H9 (cell line): ENCODE measurements around the gene ZMAT2. TPM values are rescaled to one million over a fixed set of nuclear protein-coding genes. Genes with fewer than 3 reads are reported as not detected.

Experiments
- DNase-seq: peaks from one replicate; pipeline ENCODE4 v3.0.0-alpha.2; 2017
- H2AFZ ChIP-seq: one replicate; pipeline ENCODE4 v1.6.1; 2013; ENCODE audit warnings: mild to moderate bottlenecking, low read length, control low read depth, moderate library complexity
- H2AK5ac ChIP-seq: 2 replicates; pipeline ENCODE4 v1.6.1; 2013; ENCODE audit warnings: low read length, control low read depth, mixed read lengths; ENCODE audit not compliant: insufficient read length
- H2BK120ac ChIP-seq: one replicate; pipeline ENCODE4 v1.6.1; 2013; ENCODE audit warnings: low read depth, mild to moderate bottlenecking, low read length, control low read depth, inconsistent platforms; ENCODE audit not compliant: poor library complexity, severe bottlenecking
- H2BK12ac ChIP-seq: 2 replicates; pipeline ENCODE4 v1.6.1; 2013; ENCODE audit warnings: low read length, control low read depth, mixed read lengths, low read depth; ENCODE audit not compliant: insufficient read length
- H2BK15ac ChIP-seq: 2 replicates; pipeline ENCODE4 v1.6.1; 2013; ENCODE audit warnings: low read depth, low read length, control low read depth
- H2BK20ac ChIP-seq: one replicate; pipeline ENCODE4 v1.6.1; 2013; ENCODE audit warnings: low read depth, mild to moderate bottlenecking, low read length, control low read depth, inconsistent platforms; ENCODE audit not compliant: poor library complexity, severe bottlenecking
- H2BK5ac ChIP-seq: 2 replicates; pipeline ENCODE4 v1.6.1; 2013; ENCODE audit warnings: low read length, control low read depth, mixed read lengths; ENCODE audit not compliant: insufficient read length
- H3K14ac ChIP-seq: 2 replicates; pipeline ENCODE4 v1.6.1; 2013; ENCODE audit warnings: low read length, control low read depth; ENCODE audit not compliant: insufficient read depth
- H3K18ac ChIP-seq: 2 replicates; pipeline ENCODE4 v1.6.1; 2013; ENCODE audit warnings: low read depth, mild to moderate bottlenecking, mixed read lengths, low read length, control low read depth; ENCODE audit not compliant: insufficient read length
- H3K23ac ChIP-seq: 2 replicates; pipeline ENCODE4 v1.6.1; 2013; ENCODE audit warnings: low read length, control low read depth, mixed read lengths, low read depth; ENCODE audit not compliant: insufficient read length
- H3K23me2 ChIP-seq: 2 replicates; pipeline ENCODE4 v1.6.1; 2013; ENCODE audit warnings: low read depth, mild to moderate bottlenecking, mixed read lengths, low read length, control low read depth; ENCODE audit not compliant: insufficient read length, poor library complexity, severe bottlenecking
- H3K27ac ChIP-seq: 2 replicates; pipeline ENCODE4 v1.5.1; 2013; ENCODE audit warnings: low read length, control low read depth, mixed read lengths, low read depth; ENCODE audit not compliant: insufficient read length
- H3K27me3 ChIP-seq: 2 replicates; pipeline ENCODE4 v1.6.1; 2013; ENCODE audit warnings: low read length, control low read depth, inconsistent platforms; ENCODE audit not compliant: insufficient read depth
- H3K4ac ChIP-seq: 2 replicates; pipeline ENCODE4 v1.6.1; 2013; ENCODE audit warnings: low read depth, mild to moderate bottlenecking, control low read depth, inconsistent platforms, low read length, moderate library complexity
- H3K4me1 ChIP-seq: 2 replicates; pipeline ENCODE4 v1.6.1; 2013; ENCODE audit warnings: low read length, control low read depth, inconsistent platforms; ENCODE audit not compliant: insufficient read depth
- H3K4me2 ChIP-seq: 2 replicates; pipeline ENCODE4 v1.6.1; 2013; ENCODE audit warnings: low read length, control low read depth, mixed read lengths; ENCODE audit not compliant: insufficient read length, insufficient read depth
- H3K56ac ChIP-seq: 2 replicates; pipeline ENCODE4 v1.6.1; 2013; ENCODE audit warnings: low read depth, mild to moderate bottlenecking, mixed read lengths, low read length, control low read depth; ENCODE audit not compliant: insufficient read length
- H3K79me1 ChIP-seq: 2 replicates; pipeline ENCODE4 v1.6.1; 2013; ENCODE audit warnings: low read depth, mild to moderate bottlenecking, moderate library complexity, low read length, control low read depth, inconsistent platforms; ENCODE audit not compliant: insufficient read depth, poor library complexity, severe bottlenecking
- H3K79me2 ChIP-seq: 2 replicates; pipeline ENCODE4 v1.6.1; 2013; ENCODE audit warnings: low read length, control low read depth, inconsistent platforms; ENCODE audit not compliant: insufficient read depth
- H3K9ac ChIP-seq: 2 replicates; pipeline ENCODE4 v1.6.1; 2013; ENCODE audit warnings: low read length, control low read depth, mixed read lengths; ENCODE audit not compliant: insufficient read length; ENCODE audit errors: extremely low read depth
- H3K9me3 ChIP-seq: one replicate; pipeline ENCODE4 v1.6.1; 2013; ENCODE audit warnings: low read depth, low read length, inconsistent platforms; ENCODE audit not compliant: control insufficient read depth
- H3T11ph ChIP-seq: one replicate; pipeline ENCODE4 v1.6.1; 2013; ENCODE audit warnings: mild to moderate bottlenecking, low read length, control low read depth, inconsistent platforms
- H4K20me1 ChIP-seq: one replicate; pipeline ENCODE4 v1.6.1; 2013; ENCODE audit not compliant: control insufficient read depth, insufficient read length, insufficient read depth
- H4K5ac ChIP-seq: 2 replicates; pipeline ENCODE4 v1.6.1; 2013; ENCODE audit warnings: low read depth, mild to moderate bottlenecking, mixed read lengths, low read length, control low read depth; ENCODE audit not compliant: insufficient read length
- H4K8ac ChIP-seq: replicated peaks from 2 replicates; pipeline ENCODE4 v1.6.1; 2013; ENCODE audit warnings: low read length, control low read depth, mixed read lengths, low read depth; ENCODE audit not compliant: insufficient read length
- H4K91ac ChIP-seq: 2 replicates; pipeline ENCODE4 v1.6.1; 2013; ENCODE audit warnings: low read depth, mild to moderate bottlenecking, moderate library complexity, mixed read lengths, low read length, control low read depth; ENCODE audit not compliant: insufficient read length
- H3K27ac Mint-ChIP-seq, 3 experiments: 2 replicates in 2 of 3; 3 replicates in 1 of 3; pipeline ENCODE4 v1.8.0; 2020 to 2021; ENCODE audit warnings: mixed read lengths in 3 of 3, mild to moderate bottlenecking in 1 of 3, moderate library complexity in 1 of 3
- H3K27me3 Mint-ChIP-seq: 2 replicates; pipeline ENCODE4 v1.8.0; 2021; ENCODE audit warnings: low read depth, mild to moderate bottlenecking, moderate library complexity, mixed read lengths
- H3K36me3 Mint-ChIP-seq, 3 experiments: 2 replicates in 2 of 3; 3 replicates in 1 of 3; pipeline ENCODE4 v1.8.0; 2020 to 2021; ENCODE audit warnings: low read depth in 3 of 3, mixed read lengths in 3 of 3; ENCODE audit not compliant: insufficient read depth in 1 of 3
- H3K4me1 Mint-ChIP-seq, 2 experiments: 2 replicates each; pipeline ENCODE4 v1.8.0; 2020; ENCODE audit warnings: mixed read lengths in 2 of 2
- H3K4me3 Mint-ChIP-seq, 2 experiments: 2 replicates in 1 of 2; 3 replicates in 1 of 2; pipeline ENCODE4 v1.8.0; 2020 to 2021; ENCODE audit warnings: mild to moderate bottlenecking in 2 of 2, mixed read lengths in 2 of 2, moderate library complexity in 1 of 2
- H3K9me3 Mint-ChIP-seq, 2 experiments: 2 replicates in 1 of 2; 3 replicates in 1 of 2; pipeline ENCODE4 v1.8.0; 2020; ENCODE audit warnings: mild to moderate bottlenecking in 2 of 2, mixed read lengths in 2 of 2, moderate library complexity in 1 of 2
- WGBS: extraction: QIAGEN DNeasy Blood & Tissue Kit; methylation state at CpG from one replicate; pipeline ENCODE4 v1.1.7; 2013; ENCODE audit warnings: missing lambda C conversion rate, low lambda C conversion rate, mixed read lengths; ENCODE audit not compliant: insufficient read length; ENCODE audit errors: extremely low coverage; 5-methylcytosine and 5-hydroxymethylcytosine counted together
- total RNA-seq: library from RNA; stranded (reverse); gene quantifications from 2 replicates; pipeline ENCODE4 v1.2.1, GENCODE V29; 2021
- TF ChIP-seq, protein P1 (sequence below): fragments of 200-600 bp; sonication (generic); conservative IDR thresholded peaks from 3 replicates; pipeline ENCODE4 v1.8.0; 2021; ENCODE audit warnings: antibody characterized with exemption, mild to moderate bottlenecking

Gene ZMAT2
- total RNA-seq, 1 experiment from 2014 or later: 61.8 TPM

DNA sequence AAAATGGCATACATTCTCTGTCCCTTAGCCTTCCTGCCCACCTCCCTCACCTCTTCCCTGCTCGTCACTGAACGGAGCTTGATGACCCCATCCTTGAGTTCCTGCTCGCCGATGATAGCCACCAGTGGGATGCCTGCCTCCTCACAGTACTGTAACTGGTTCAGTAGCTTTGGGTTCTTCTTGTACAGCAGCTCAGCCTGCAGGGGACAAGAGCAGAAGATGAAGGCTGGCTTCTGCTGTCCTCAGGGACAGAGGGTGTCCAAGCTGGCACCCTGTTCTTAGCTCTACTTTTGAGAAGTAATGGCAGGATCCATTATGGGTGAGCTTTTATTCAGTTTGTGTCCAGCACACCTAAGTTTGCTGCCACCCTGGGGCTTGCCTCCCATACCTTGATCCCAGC is 25.6 kb upstream of the ZMAT2 start:
- Mint-ChIP-seq H3K36me3 (peaks cover 11 to 80% (median 36%) of the 10 kb centered on the region in 3 experiments), H3K27me3 (no peaks in the 10 kb centered on the region), H3K9me3 (no peaks in the 10 kb centered on the region), H3K27ac (no peak overlapping the region), H3K4me3 (no peak overlapping the region), H3K4me1 (peaks cover 0 to 6% of the 10 kb centered on the region in 2 experiments; a peak in 1 of 4 replicates)
- Histone ChIP-seq H4K8ac (no peak overlapping the region), H3K56ac (no peak overlapping the region), H3K4ac (no peak overlapping the region), H3T11ph (no peak overlapping the region), H3K79me1 (no peaks in the 10 kb centered on the region), H2AFZ (no peak overlapping the region), H3K23ac (no peak overlapping the region), H3K18ac (no peak overlapping the region), H4K91ac (no peak overlapping the region), H3K27ac (no peak overlapping the region), H4K5ac (no peak overlapping the region), H2BK20ac (no peak overlapping the region), H3K4me2 (no peak overlapping the region), H3K14ac (no peak overlapping the region), H3K9me3 (no peaks in the 10 kb centered on the region), H3K79me2 (no peaks in the 10 kb centered on the region), H2BK12ac (no peak overlapping the region), H2AK5ac (no peak overlapping the region), H3K23me2 (no peaks in the 10 kb centered on the region), H2BK5ac (no peak overlapping the region), H2BK15ac (no peak overlapping the region), H3K4me1 (no peaks in the 10 kb centered on the region), H4K20me1 (no peaks in the 10 kb centered on the region), H3K27me3 (no peaks in the 10 kb centered on the region), H2BK120ac (no peak overlapping the region), H3K9ac (no peak overlapping the region)
- DNase-seq: no peak
- TF ChIP-seq, protein P1, sequence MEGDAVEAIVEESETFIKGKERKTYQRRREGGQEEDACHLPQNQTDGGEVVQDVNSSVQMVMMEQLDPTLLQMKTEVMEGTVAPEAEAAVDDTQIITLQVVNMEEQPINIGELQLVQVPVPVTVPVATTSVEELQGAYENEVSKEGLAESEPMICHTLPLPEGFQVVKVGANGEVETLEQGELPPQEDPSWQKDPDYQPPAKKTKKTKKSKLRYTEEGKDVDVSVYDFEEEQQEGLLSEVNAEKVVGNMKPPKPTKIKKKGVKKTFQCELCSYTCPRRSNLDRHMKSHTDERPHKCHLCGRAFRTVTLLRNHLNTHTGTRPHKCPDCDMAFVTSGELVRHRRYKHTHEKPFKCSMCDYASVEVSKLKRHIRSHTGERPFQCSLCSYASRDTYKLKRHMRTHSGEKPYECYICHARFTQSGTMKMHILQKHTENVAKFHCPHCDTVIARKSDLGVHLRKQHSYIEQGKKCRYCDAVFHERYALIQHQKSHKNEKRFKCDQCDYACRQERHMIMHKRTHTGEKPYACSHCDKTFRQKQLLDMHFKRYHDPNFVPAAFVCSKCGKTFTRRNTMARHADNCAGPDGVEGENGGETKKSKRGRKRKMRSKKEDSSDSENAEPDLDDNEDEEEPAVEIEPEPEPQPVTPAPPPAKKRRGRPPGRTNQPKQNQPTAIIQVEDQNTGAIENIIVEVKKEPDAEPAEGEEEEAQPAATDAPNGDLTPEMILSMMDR: no peak
- no CpG with 5 or more reads among the region's 4 CpGs for WGBS
